HEK293 (cell line): ENCODE measurements around the gene FOXD1.

ENCODE experiments used
- CTCF ChIP-seq: fragments of 450-650 bp; formaldehyde crosslinking; IDR thresholded peaks from 2 replicates; pipeline ENCODE4 v1.5.1; 2016; ENCODE audit warnings: missing biosample characterization, missing genetic modification characterization
- REPIN1 ChIP-seq: fragments of 450-650 bp; formaldehyde crosslinking; IDR thresholded peaks from 2 replicates; pipeline ENCODE4 v1.5.1; 2017; ENCODE audit warnings: missing biosample characterization, missing genetic modification characterization, low read depth
- SP3 ChIP-seq: fragments of 450-650 bp; formaldehyde crosslinking; IDR thresholded peaks from 2 replicates; pipeline ENCODE4 v1.5.1; 2016; ENCODE audit warnings: missing biosample characterization, missing genetic modification characterization
- ZNF274 ChIP-seq, 2 experiments: fragments of 200-500 bp in 1 of 2; fragments of 450-650 bp in 1 of 2; sonication (Bioruptor generic) in 1 of 2; formaldehyde crosslinking in 1 of 2; IDR thresholded peaks; 2 replicates each; pipeline versions ENCODE4 v1.5.1 to v1.6.1; 2014 to 2016; ENCODE audit warnings: borderline replicate concordance in 1 of 2, inconsistent platforms in 1 of 2, low read length in 1 of 2, missing biosample characterization in 1 of 2, missing genetic modification characterization in 1 of 2
- ZNF610 ChIP-seq: fragments of 450-650 bp; formaldehyde crosslinking; IDR thresholded peaks from 2 replicates; pipeline ENCODE4 v1.5.1; 2016; ENCODE audit warnings: missing biosample characterization, missing genetic modification characterization, borderline replicate concordance

GRCh38 chr5:73412597-73412988, 36.0 kb downstream of the FOXD1 start:
- TF ChIP-seq REPIN1 (tag by site-specific recombination) (no peak), ZNF610 (tag by site-specific recombination) (no peak), ZNF274 (IDR thresholded peaks at IDR 0.05; ENCODE audit: low read length) (no peak), ZNF274 (tag by site-specific recombination; IDR thresholded peaks at IDR 0.05; ENCODE audit: borderline replicate concordance) (no peak), CTCF (tag by site-specific recombination) (no peak), SP3 (tag by site-specific recombination) (no peak)
